Body of pancreas (tissue), 4 donors: Measurements from ENCODE around the gene CDC25C. TPM values are rescaled to one million over a fixed set of nuclear protein-coding genes. Genes with fewer than 3 reads are reported as not detected.
"Not testable (repeated sequence)": the region's sequence is repeated elsewhere in the genome, so short reads cannot be mapped to it uniquely, and the experiment has no call there.

ENCODE experiments used
- ATAC-seq: fragments of 150-250 bp; one replicate; pipeline ENCODE4 v1.9.1; 2016
- DNase-seq, 4 donors: peaks; one replicate each; pipeline ENCODE4 v3.0.0-alpha.2; 2019
- H3K27ac ChIP-seq, 4 donors: fragments of 200-600 bp; sonication (generic); 1 replicate in 3 of 4; 2 replicates in 1 of 4; pipeline versions ENCODE4 v1.5.1 to v1.6.1; 2016 to 2019; ENCODE audit warnings: mild to moderate bottlenecking in 1 of 4, mixed read lengths in 1 of 4, moderate library complexity in 1 of 4
- H3K27me3 ChIP-seq, 2 donors: fragments of 200-600 bp; sonication (generic); one replicate each; pipeline ENCODE4 v1.6.0; 2016; ENCODE audit warnings: mild to moderate bottlenecking in 1 of 2
- H3K36me3 ChIP-seq, 2 donors: fragments of 200-600 bp; sonication (generic); replicated peaks in 1 of 2; 2 replicates each; pipeline ENCODE4 v1.5.1; 2016; ENCODE audit warnings: low read depth in 2 of 2; ENCODE audit not compliant: insufficient read depth in 1 of 2
- H3K4me1 ChIP-seq: fragments of 200-600 bp; sonication (generic); one replicate; pipeline ENCODE4 v1.6.0; 2016
- H3K4me3 ChIP-seq, 2 donors: fragments of 200-600 bp; sonication (generic); 1 replicate in 1 of 2; 2 replicates in 1 of 2; pipeline ENCODE4 v1.5.1; 2016 to 2019
- H3K9me3 ChIP-seq, 3 donors: fragments of 200-600 bp; sonication (generic); 1 replicate in 2 of 3; 2 replicates in 1 of 3; pipeline ENCODE4 v1.5.1; 2016
- POLR2A ChIP-seq, 3 donors: fragments of 450-650 bp; IDR thresholded peaks; one replicate each; pipeline ENCODE4 v1.6.1; 2016; ENCODE audit warnings: antibody characterized with exemption in 3 of 3, mild to moderate bottlenecking in 2 of 3
- WGBS, 2 donors: methylation state at CpG; one replicate each; pipeline ENCODE4 v1.1.5; 2017; 5-methylcytosine and 5-hydroxymethylcytosine counted together
- intact Hi-C: fragments of 100-400 bp; cut with DNase I; formaldehyde crosslinking; loops from one replicate; pipeline ENCODE4 v1.15.1; 2023
- total RNA-seq, 2 donors: library from RNA; depleted of rRNA; stranded (reverse); fragments of >200 nt; gene quantifications; one replicate each; pipeline ENCODE4 v1.1.0, GENCODE V29; 2016
- TF ChIP-seq, protein P1 (sequence below), 7 experiments: fragments of 450-650 bp in 4 of 7; fragments of 200-600 bp in 3 of 7; sonication (generic) in 3 of 7; IDR thresholded peaks; one replicate each; pipeline ENCODE4 v1.5.1; 2016 to 2019; ENCODE audit warnings: antibody characterized with exemption in 7 of 7

The CDC25C gene
- total RNA-seq, 2 donors from 2014 or later = not detected

DNA sequence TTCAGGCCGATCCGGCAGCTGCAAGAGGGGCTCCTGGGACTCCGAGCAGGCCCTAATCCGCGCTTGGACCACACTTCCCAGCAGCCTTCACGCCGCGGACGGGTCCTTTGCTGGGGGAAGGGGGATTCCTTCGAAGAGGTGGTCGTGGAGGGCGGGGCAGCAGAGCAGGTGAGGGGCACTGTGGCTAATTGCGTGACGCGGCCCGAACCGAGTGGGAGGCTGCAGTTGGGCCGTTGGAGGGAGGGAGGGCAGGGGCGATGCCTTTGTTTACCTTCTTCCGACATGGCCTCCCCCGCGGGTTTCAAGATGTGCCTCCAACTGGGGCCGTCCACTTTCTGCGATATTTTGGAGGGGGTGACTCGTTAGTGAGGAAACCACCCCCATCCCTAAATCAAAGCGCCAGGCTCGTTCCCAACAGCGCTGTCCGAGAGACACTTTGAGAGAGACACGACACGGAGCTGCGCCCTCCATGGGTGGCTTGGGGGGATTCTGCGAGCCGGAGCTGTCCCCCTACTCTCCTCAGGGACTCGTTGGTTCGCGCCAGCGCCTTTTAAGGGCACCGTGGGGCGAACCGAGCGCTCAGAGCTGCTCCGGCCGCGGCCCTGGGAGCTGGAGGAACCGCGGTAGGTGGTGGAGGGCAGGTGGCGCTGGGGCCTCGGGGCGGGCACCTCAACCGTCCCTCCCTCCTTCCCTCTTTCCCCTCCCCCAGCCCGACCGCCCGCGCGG, 6.2 kb upstream of the CDC25C start, which contains the start of gene FAM53C:
TSS of gene FAM53C (plus strand) at position 582 of the 726 bp plus-strand sequence. CDS start 3,070 bp downstream, outside the sequence.
- peak within 1 kb of the TSS; percentile 93 to 99 (median 96) for H3K27ac ChIP-seq
- no peaks in the 10 kb centered on the region for H3K27me3 ChIP-seq
- H3K36me3 ChIP-seq = peaks cover 0 to 3% of the 10 kb centered on the region in 2 donors
- no peaks in the 10 kb centered on the region for H3K9me3 ChIP-seq
- peak within 1 kb of the TSS; percentile 82 to 85 for H3K4me3 ChIP-seq
- ATAC-seq = peak; percentile 89
- 0% methylated on average over 2 to 54 of the region's 56 CpGs for WGBS, 2 donors
- DNase-seq = peak; percentile 94 to 95 (median 94)
- intact Hi-C loops = no loop called here
- TF ChIP-seq, protein P1, sequence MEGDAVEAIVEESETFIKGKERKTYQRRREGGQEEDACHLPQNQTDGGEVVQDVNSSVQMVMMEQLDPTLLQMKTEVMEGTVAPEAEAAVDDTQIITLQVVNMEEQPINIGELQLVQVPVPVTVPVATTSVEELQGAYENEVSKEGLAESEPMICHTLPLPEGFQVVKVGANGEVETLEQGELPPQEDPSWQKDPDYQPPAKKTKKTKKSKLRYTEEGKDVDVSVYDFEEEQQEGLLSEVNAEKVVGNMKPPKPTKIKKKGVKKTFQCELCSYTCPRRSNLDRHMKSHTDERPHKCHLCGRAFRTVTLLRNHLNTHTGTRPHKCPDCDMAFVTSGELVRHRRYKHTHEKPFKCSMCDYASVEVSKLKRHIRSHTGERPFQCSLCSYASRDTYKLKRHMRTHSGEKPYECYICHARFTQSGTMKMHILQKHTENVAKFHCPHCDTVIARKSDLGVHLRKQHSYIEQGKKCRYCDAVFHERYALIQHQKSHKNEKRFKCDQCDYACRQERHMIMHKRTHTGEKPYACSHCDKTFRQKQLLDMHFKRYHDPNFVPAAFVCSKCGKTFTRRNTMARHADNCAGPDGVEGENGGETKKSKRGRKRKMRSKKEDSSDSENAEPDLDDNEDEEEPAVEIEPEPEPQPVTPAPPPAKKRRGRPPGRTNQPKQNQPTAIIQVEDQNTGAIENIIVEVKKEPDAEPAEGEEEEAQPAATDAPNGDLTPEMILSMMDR (IDR thresholded peaks at IDR 0.05) = peak in 1 of 7 experiments; percentile 12
- TF ChIP-seq POLR2A (IDR thresholded peaks at IDR 0.05) = peak; percentile 100
- H3K4me1 ChIP-seq = peaks cover 28% of the 10 kb centered on the region

DNA sequence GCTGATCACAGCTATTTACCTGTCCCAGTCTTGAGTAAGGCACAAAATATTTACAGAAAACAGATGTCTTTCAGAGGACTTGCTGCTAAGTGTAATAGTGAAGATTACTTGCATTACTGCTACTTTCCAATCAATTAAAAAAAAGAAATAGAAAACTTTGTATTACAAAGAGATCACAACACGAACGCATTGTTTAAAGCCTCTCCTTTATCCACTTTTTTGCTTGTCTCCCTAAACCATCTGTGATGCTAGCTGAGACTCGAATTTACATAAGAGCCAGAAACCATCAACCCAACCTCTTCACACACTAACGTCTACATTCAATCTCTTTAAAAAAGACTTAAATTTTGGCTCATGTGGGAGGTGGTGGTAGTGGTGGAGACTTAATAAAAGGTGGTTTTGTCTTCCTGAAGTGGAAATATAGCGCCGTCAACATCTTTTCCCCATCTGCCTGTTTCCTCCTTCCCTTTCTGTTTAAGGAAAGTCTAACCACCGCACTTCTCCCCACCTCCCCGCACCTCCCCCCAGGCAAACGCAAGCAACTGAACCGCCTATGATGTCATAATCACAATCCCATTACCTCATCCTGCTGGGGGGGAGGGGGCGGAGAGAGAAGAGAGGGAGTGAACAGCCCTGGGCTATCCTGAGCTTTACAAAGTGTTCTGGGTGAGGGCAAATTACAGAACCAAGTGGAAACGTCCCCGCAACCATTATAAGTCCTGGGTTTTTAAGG, 5.5 kb upstream of the CDC25C start:
- intact Hi-C loops = no loop called here
- ATAC-seq (peak; percentile 64), DNase-seq (peak; percentile 81 to 87 (median 87))
- TF ChIP-seq POLR2A (IDR thresholded peaks at IDR 0.05) = no peak
- TF ChIP-seq, protein P1 (IDR thresholded peaks at IDR 0.05) = no peak
- WGBS, 2 donors = 11 to 16% methylated on average over 13 of the region's 13 CpGs
- Histone ChIP-seq H3K4me1 (peaks cover 28% of the 10 kb centered on the region), H3K27ac (peak overlapping the region; percentile 93 to 99 (median 96)), H3K27me3 (no peaks in the 10 kb centered on the region), H3K36me3 (peaks cover 0 to 3% of the 10 kb centered on the region in 2 donors), H3K9me3 (no peaks in the 10 kb centered on the region), H3K4me3 (peak overlapping the region; percentile 47 to 82)

DNA sequence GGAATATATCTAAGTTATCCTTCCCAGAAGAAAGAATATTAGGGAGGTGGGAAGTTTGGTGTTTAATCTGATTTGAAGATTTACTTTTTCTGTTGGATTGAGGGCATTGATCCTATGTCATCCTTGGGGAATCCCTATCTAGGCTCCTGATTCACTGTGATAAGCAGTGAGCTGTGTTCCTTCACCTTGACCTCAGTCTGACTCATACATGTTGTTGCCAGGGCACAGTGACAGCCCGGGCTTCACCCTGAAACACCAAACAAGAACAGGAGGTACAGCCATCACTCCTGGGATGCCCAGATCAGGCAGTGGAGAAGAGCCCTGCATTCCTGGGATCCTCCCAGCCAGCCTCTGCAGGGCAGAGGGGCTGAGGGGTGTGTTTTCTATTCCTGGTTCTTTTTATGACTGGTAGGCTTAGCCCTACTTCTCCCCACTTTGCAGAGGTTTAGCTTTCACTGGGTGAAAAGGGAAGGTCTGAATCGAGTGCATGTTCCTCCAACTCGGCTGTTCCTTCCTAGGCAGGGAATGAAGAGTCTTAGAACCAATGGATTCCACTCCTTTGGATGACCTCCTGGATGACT, 3.4 kb upstream of the CDC25C start:
- H3K27me3 ChIP-seq = no peaks in the 10 kb centered on the region
- no peaks in the 10 kb centered on the region for H3K36me3 ChIP-seq
- no peak overlapping the region for H3K4me3 ChIP-seq
- ATAC-seq (no peak), DNase-seq (no peak)
- no peak overlapping the region for H3K27ac ChIP-seq
- TF ChIP-seq, protein P1 (IDR thresholded peaks at IDR 0.05) = no peak
- no peak for TF ChIP-seq POLR2A (IDR thresholded peaks at IDR 0.05)
- peaks cover 24% of the 10 kb centered on the region for H3K4me1 ChIP-seq
- 29 to 47% methylated on average over 3 of the region's 3 CpGs for WGBS, 2 donors
- no peaks in the 10 kb centered on the region for H3K9me3 ChIP-seq
- intact Hi-C loops = no loop called here

DNA sequence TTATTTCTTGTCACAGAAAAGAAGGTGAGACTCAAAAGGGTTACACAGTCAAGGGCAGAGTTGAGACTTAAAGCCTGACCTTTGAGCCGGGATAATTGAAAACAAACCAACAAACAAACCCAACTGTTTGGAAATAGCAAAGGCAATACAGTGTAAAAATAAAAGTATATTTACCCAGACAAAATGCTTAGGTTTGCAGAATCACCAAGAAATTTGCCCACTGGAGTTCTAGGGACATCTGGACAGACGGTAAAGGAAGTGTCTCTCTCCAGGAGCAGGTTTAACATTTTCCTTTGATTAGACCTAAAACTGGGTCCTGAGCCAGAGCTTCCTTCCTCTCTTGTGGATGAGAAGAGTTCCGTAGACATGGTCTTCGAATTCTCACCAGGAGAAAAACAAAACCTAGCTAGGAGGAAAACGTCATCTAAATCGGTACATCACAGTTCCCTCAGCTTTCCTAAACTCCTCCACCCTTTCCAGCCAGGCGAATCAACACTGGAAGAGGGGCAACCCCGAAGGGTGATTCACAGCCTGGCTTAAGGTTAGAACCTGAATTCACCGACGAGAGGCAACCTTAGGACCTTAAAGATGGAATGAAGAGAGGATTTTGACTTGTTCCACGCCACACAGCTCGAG, 673 bp downstream of the CDC25C start:
- H3K36me3 ChIP-seq = no peaks in the 10 kb centered on the region
- 1 to 2% methylated on average over 12 of the region's 12 CpGs for WGBS, 2 donors
- peak overlapping the region in 1 of 4 donors; percentile 7 for H3K27ac ChIP-seq
- no peak for ATAC-seq
- H3K27me3 ChIP-seq = no peaks in the 10 kb centered on the region
- no peak for DNase-seq
- H3K4me3 ChIP-seq = peak overlapping the region in 1 of 2 donors; percentile 24
- intact Hi-C loops = no loop called here
- TF ChIP-seq POLR2A (IDR thresholded peaks at IDR 0.05) = no peak
- TF ChIP-seq, protein P1 (IDR thresholded peaks at IDR 0.05) = no peak
- peaks cover 6% of the 10 kb centered on the region for H3K4me1 ChIP-seq
- no peaks in the 10 kb centered on the region for H3K9me3 ChIP-seq

DNA sequence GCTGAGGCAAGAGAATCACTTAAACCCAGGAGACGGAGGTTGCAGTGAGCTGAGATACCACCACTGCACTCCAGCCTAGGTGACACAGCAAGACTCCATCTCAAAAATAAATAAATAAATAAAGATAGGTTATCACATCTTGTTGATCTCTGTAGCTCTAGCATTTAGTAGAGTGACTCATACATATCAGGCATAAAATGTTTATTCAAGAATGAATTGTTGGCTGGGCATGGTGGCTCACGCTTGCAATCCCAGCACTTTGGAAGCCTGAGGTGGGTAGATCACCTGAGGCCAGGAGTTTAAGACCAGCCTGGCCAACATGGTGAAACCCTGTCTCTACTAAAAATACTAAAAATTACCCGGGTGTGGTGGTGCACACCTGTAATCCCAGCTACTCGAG, 13.4 kb downstream of the CDC25C start:
- H3K4me1 ChIP-seq, DNase-seq, ATAC-seq, H3K27ac ChIP-seq, intact Hi-C loops, H3K36me3 ChIP-seq, H3K9me3 ChIP-seq, H3K27me3 ChIP-seq, H3K4me3 ChIP-seq: not testable (repeated sequence)
- 90 to 94% methylated on average over 4 of the region's 4 CpGs for WGBS, 2 donors
